ENCODE data around the gene DUSP15. TPM values are rescaled to one million over a fixed set of nuclear protein-coding genes. Genes with fewer than 3 reads are reported as not detected.
A peak's percentile ranks its signal among the peaks of the same experiment; 100 is the strongest.
"Not testable (repeated sequence)": the region's sequence is repeated elsewhere in the genome, so short reads cannot be mapped to it uniquely, and the experiment has no call there.

DUSP15 gene
- total RNA-seq, 1 donor from 2014 or later, result 9.8 TPM

- FAIRE-seq (no peak), DNase-seq (ENCODE audit: low spot score in 2 of 2) (no peak)
Measured at GRCh38 chr20:31842471-31843157, 27.7 kb downstream of the DUSP15 start.

GRCh38 chr20:31841928-31842327 lies 28.4 kb downstream of the DUSP15 start:
- FAIRE-seq, result no peak
- no peak for DNase-seq (ENCODE audit: low spot score in 2 of 2)

- no peak for DNase-seq (ENCODE audit: low spot score in 2 of 2)
- FAIRE-seq, result no peak
Measured at GRCh38 chr20:31840906-31841816, 29.2 kb downstream of the DUSP15 start.

- FAIRE-seq, result no peak
- no peak for DNase-seq (ENCODE audit: low spot score in 2 of 2)
Measured at GRCh38 chr20:31839782-31840487, 30.4 kb downstream of the DUSP15 start.

- no peak for FAIRE-seq
Measured at GRCh38 chr20:31838646-31839292, 31.6 kb downstream of the DUSP15 start.

GRCh38 chr20:31837896-31838397 lies 32.4 kb downstream of the DUSP15 start:
- no peak for FAIRE-seq
- no peak for DNase-seq (ENCODE audit: low spot score in 2 of 2)

More at GRCh38 chr20:31838646-31839292, 31.6 kb downstream of the DUSP15 start:
- no peak for DNase-seq (ENCODE audit: low spot score in 2 of 2)

- DNase-seq (ENCODE audit: low spot score in 2 of 2) (no peak), FAIRE-seq (no peak)
Measured at GRCh38 chr20:31836853-31837608, 33.3 kb downstream of the DUSP15 start.

- DNase-seq (ENCODE audit: low spot score in 2 of 2) (peak; percentile 55 to 83), FAIRE-seq (no peak)
Measured at GRCh38 chr20:31835977-31836852, 34.1 kb downstream of the DUSP15 start.

- no peak for FAIRE-seq
- no peak for DNase-seq (ENCODE audit: low spot score in 2 of 2)
Measured at GRCh38 chr20:31835554-31835953, 34.8 kb downstream of the DUSP15 start.

GRCh38 chr20:31833931-31834521 lies 36.3 kb downstream of the DUSP15 start:
- FAIRE-seq, result no peak

GRCh38 chr20:31833130-31833930 lies 37.0 kb downstream of the DUSP15 start:
- FAIRE-seq, result no peak
- DNase-seq (ENCODE audit: low spot score in 2 of 2), result peak in 1 of 2 donors; percentile 68

More at GRCh38 chr20:31833931-31834521, 36.3 kb downstream of the DUSP15 start:
- DNase-seq (ENCODE audit: low spot score in 2 of 2), result no peak

GRCh38 chr20:31831771-31832306 lies 38.5 kb downstream of the DUSP15 start:
- FAIRE-seq, result no peak
- no peak for DNase-seq (ENCODE audit: low spot score in 2 of 2)

- FAIRE-seq, result no peak
- DNase-seq (ENCODE audit: low spot score in 2 of 2), result no peak
Measured at GRCh38 chr20:31831211-31831610, 39.1 kb downstream of the DUSP15 start.

- no peak for DNase-seq (ENCODE audit: low spot score in 2 of 2)
- no peak for FAIRE-seq
Measured at GRCh38 chr20:31830406-31830981, 39.8 kb downstream of the DUSP15 start.

GRCh38 chr20:31829731-31830130 lies 40.6 kb downstream of the DUSP15 start:
- no peak for FAIRE-seq
- no peak for DNase-seq (ENCODE audit: low spot score in 2 of 2)

GRCh38 chr20:31828016-31828415 lies 42.3 kb downstream of the DUSP15 start:
- not testable (repeated sequence) for FAIRE-seq; DNase-seq (ENCODE audit: low spot score in 2 of 2)

- no peak for FAIRE-seq
Measured at GRCh38 chr20:31827059-31827458, 43.3 kb downstream of the DUSP15 start.

More at GRCh38 chr20:31827059-31827458, 43.3 kb downstream of the DUSP15 start:
- no peak for DNase-seq (ENCODE audit: low spot score in 2 of 2)

All from frontal cortex (tissue), 4 donors.